Gastroesophageal sphincter (tissue), 4 donors: ENCODE data around the gene KRT2. TPM values are rescaled to one million over a fixed set of nuclear protein-coding genes. Genes with fewer than 3 reads are reported as not detected.

Source experiments
- ATAC-seq: fragments of 150-250 bp; one replicate; pipeline ENCODE4 v1.9.1; 2016; ENCODE audit warnings: mild to moderate bottlenecking, moderate library complexity
- H3K27ac ChIP-seq, 4 donors: fragments of 200-600 bp; sonication (generic) in 3 of 4; 1 replicate in 3 of 4; 2 replicates in 1 of 4; pipeline ENCODE4 v1.5.1; 2016 to 2019
- H3K27me3 ChIP-seq: fragments of 200-600 bp; sonication (generic); one replicate; pipeline ENCODE4 v1.5.1; 2019
- H3K36me3 ChIP-seq, 2 donors: fragments of 200-600 bp; sonication (generic); one replicate each; pipeline ENCODE4 v1.5.1; 2019; ENCODE audit warnings: control low read depth in 1 of 2
- H3K4me1 ChIP-seq, 3 donors: fragments of 200-600 bp; sonication (generic); 1 replicate in 2 of 3; 2 replicates in 1 of 3; pipeline ENCODE4 v1.5.1; 2016 to 2019; ENCODE audit warnings: control low read depth in 2 of 3
- H3K4me3 ChIP-seq, 2 donors: fragments of 200-600 bp; sonication (generic); one replicate each; pipeline ENCODE4 v1.5.1; 2019; ENCODE audit warnings: mild to moderate bottlenecking in 1 of 2, moderate library complexity in 1 of 2
- H3K9me3 ChIP-seq, 3 donors: fragments of 200-600 bp; sonication (generic); one replicate each; pipeline ENCODE4 v1.5.1; 2017 to 2019; ENCODE audit warnings: control low read depth in 2 of 3
- EP300 ChIP-seq: sonication (generic); formaldehyde crosslinking; IDR thresholded peaks from one replicate; pipeline ENCODE4 v1.6.1; 2017; ENCODE audit warnings: antibody characterized with exemption, mild to moderate bottlenecking
- POLR2A ChIP-seq, 2 donors: fragments of 450-650 bp; IDR thresholded peaks; one replicate each; pipeline ENCODE4 v1.6.1; 2017; ENCODE audit warnings: antibody characterized with exemption in 2 of 2, mild to moderate bottlenecking in 2 of 2, moderate library complexity in 1 of 2
- POLR2AphosphoS5 ChIP-seq: sonication (generic); formaldehyde crosslinking; IDR thresholded peaks from one replicate; pipeline ENCODE4 v1.6.1; 2017; ENCODE audit warnings: antibody characterized with exemption
- WGBS, 2 donors: methylation state at CpG; one replicate each; pipeline ENCODE4 v1.1.5; 2018; ENCODE audit warnings: low coverage in 1 of 2; 5-methylcytosine and 5-hydroxymethylcytosine counted together
- total RNA-seq, 4 donors: library from RNA; depleted of rRNA; stranded (reverse); fragments of >200 nt; gene quantifications; one replicate each; pipeline ENCODE4 v1.1.0, GENCODE V29; 2016
- TF ChIP-seq, protein P1 (sequence below), 4 experiments: fragments of 200-600 bp in 2 of 4; fragments of 450-650 bp in 2 of 4; sonication (generic) in 1 of 4; IDR thresholded peaks; one replicate each; pipeline ENCODE4 v1.5.1; 2017 to 2019; ENCODE audit warnings: antibody characterized with exemption in 4 of 4, mild to moderate bottlenecking in 2 of 4, moderate library complexity in 2 of 4

Gene KRT2
- total RNA-seq, 4 donors from 2014 or later = not detected

DNA sequence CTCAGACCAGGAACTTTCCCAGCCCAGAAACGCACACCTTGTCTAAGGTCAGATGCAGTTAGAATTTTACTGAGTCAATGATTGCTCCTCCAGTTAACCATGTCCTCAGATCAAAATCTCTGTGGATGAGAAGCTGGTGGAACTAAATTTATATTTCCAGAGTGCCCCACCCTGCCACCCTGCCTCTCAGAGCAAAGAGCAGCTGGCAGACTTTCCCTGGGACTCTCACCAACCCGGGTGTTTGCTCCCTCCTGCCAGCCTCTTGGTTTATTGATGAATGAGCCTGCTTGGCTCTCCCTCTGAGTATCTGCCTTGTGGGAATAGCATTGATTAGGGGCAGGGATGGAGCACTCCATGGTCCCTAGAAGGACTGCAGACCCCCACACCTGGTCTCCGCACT is 34.1 kb upstream of the KRT2 start:
- H3K4me3 ChIP-seq = no peak overlapping the region
- H3K27ac ChIP-seq = no peak overlapping the region
- peaks cover 0 to 10% (median 5%) of the 10 kb centered on the region in 3 donors for H3K4me1 ChIP-seq
- no peaks in the 10 kb centered on the region for H3K9me3 ChIP-seq
- ATAC-seq = no peak
- H3K36me3 ChIP-seq = no peaks in the 10 kb centered on the region
- peaks cover 60% of the 10 kb centered on the region for H3K27me3 ChIP-seq
- WGBS, 2 donors = 56 to 100% methylated on average over 1 to 2 of the region's 3 CpGs
- no peak for TF ChIP-seq POLR2A (IDR thresholded peaks at IDR 0.05)
- TF ChIP-seq, protein P1, sequence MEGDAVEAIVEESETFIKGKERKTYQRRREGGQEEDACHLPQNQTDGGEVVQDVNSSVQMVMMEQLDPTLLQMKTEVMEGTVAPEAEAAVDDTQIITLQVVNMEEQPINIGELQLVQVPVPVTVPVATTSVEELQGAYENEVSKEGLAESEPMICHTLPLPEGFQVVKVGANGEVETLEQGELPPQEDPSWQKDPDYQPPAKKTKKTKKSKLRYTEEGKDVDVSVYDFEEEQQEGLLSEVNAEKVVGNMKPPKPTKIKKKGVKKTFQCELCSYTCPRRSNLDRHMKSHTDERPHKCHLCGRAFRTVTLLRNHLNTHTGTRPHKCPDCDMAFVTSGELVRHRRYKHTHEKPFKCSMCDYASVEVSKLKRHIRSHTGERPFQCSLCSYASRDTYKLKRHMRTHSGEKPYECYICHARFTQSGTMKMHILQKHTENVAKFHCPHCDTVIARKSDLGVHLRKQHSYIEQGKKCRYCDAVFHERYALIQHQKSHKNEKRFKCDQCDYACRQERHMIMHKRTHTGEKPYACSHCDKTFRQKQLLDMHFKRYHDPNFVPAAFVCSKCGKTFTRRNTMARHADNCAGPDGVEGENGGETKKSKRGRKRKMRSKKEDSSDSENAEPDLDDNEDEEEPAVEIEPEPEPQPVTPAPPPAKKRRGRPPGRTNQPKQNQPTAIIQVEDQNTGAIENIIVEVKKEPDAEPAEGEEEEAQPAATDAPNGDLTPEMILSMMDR (IDR thresholded peaks at IDR 0.05) = no peak
- no peak for TF ChIP-seq POLR2AphosphoS5
- no peak for TF ChIP-seq EP300

DNA sequence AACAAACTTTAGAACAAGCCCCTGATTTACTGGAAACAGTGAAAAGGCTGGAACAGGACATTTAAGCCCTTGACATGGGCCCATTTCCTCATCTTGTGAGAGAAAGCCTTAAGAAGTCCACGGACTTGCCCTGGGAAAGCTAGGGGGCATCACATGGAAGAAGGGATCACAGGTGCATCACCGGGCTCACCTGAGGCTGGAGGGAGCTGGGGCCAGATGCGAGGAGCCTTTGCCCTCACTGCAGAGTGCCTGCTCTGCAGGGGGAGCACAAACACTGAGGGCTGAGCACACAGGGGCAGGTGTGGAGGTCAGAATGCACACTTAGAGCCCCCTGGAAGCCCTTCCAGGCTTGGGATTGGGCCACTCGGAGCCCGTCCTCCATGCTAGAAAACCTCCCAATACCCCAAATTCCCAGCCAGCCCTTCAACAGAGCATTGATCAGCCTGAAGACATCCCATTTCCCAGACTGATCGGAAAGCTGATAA is 33.4 kb upstream of the KRT2 start:
- WGBS, 2 donors = no CpG with 5 or more reads among the region's 6 CpGs
- no peak for TF ChIP-seq EP300
- TF ChIP-seq POLR2A (IDR thresholded peaks at IDR 0.05) = no peak
- no peak for TF ChIP-seq POLR2AphosphoS5
- TF ChIP-seq, protein P1 (IDR thresholded peaks at IDR 0.05) = no peak
- H3K4me3 ChIP-seq = no peak overlapping the region
- no peak overlapping the region for H3K27ac ChIP-seq
- ATAC-seq = no peak
- peaks cover 57% of the 10 kb centered on the region for H3K27me3 ChIP-seq
- no peaks in the 10 kb centered on the region for H3K9me3 ChIP-seq
- peaks cover 0 to 4% (median 0%) of the 10 kb centered on the region in 3 donors for H3K4me1 ChIP-seq
- no peaks in the 10 kb centered on the region for H3K36me3 ChIP-seq

DNA sequence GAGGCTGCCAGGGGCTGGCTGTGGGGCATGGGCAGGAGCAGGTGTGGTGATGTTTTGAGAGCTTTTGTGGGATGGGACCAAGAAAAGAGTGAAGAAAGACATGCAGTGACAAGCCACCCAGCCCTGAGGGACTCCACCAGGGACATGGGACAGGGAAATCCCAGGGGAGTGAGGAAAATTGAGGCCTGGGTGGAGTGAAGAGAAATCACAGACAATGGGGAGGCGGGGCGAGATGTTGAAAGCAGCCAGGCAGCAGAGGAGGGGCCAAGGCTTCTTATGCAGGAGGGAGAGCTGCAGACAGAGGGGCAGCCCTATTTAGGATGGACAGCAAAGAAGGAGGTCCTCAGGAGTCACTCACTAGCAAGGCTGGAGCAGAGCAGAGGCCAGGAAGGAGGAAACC is 32.4 kb upstream of the KRT2 start:
- no peak overlapping the region for H3K27ac ChIP-seq
- H3K27me3 ChIP-seq = peaks cover 53% of the 10 kb centered on the region
- no peaks in the 10 kb centered on the region for H3K9me3 ChIP-seq
- TF ChIP-seq POLR2A (IDR thresholded peaks at IDR 0.05) = no peak
- no peak for TF ChIP-seq EP300
- TF ChIP-seq, protein P1 (IDR thresholded peaks at IDR 0.05) = no peak
- TF ChIP-seq POLR2AphosphoS5 = no peak
- H3K4me3 ChIP-seq = no peak overlapping the region
- no peak for ATAC-seq
- no peaks in the 10 kb centered on the region for H3K4me1 ChIP-seq
- H3K36me3 ChIP-seq = no peaks in the 10 kb centered on the region
- WGBS, 2 donors = 57 to 85% methylated on average over 2 of the region's 2 CpGs

DNA sequence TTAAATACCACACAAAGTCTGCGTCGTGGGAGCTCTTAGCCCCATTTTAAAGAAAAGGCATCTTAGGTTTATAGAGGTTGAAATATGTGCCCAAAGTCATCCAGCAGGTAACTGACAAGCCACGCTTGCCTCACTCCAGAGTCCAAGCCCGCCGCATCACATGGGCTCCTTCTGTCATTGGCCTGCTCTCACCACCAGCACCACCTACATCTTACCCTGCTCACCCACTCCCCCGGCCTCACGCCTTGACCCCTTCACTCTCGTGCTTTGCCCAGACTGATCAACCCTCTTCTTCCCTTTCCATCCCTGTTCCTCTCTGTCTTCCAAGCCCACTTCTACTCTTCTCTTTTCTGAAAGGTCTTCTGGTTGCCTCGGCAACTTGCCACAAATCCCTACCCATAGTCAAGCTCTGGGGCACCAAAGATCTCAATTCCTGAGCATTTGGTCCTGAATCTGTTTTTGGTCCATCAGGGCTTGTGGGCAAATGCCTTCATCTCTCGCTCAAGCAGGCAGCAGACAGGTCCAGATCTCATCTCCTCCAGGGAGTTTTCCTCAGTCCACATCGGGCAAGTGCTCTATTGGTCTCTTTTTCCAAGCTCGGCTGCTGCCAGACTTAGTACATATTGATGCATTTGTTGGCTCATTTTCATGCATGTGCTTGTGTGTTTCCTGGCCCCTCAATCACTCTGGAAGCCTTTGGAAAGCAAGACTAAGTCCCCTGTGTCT is 31.7 kb upstream of the KRT2 start:
- TF ChIP-seq POLR2AphosphoS5 (no peak), POLR2A (IDR thresholded peaks at IDR 0.05) (no peak), EP300 (no peak)
- TF ChIP-seq, protein P1 (IDR thresholded peaks at IDR 0.05) = no peak
- Histone ChIP-seq H3K27me3 (peaks cover 52% of the 10 kb centered on the region), H3K27ac (no peak overlapping the region), H3K4me1 (no peaks in the 10 kb centered on the region), H3K4me3 (no peak overlapping the region), H3K9me3 (no peaks in the 10 kb centered on the region), H3K36me3 (no peaks in the 10 kb centered on the region)
- no peak for ATAC-seq
- WGBS, 2 donors = 82 to 84% methylated on average over 8 to 11 of the region's 12 CpGs

- peak; percentile 88 for ATAC-seq
- WGBS, 2 donors = 44 to 60% methylated on average over 3 to 4 of the region's 4 CpGs
- no peaks in the 10 kb centered on the region for H3K9me3 ChIP-seq
- H3K4me3 ChIP-seq = no peak overlapping the region
- peak overlapping the region in 1 of 4 donors; percentile 53 for H3K27ac ChIP-seq
- no peaks in the 10 kb centered on the region for H3K4me1 ChIP-seq
- TF ChIP-seq POLR2A (IDR thresholded peaks at IDR 0.05) (no peak), EP300 (no peak), POLR2AphosphoS5 (no peak)
- TF ChIP-seq, protein P1 (IDR thresholded peaks at IDR 0.05) = no peak
- peaks cover 45% of the 10 kb centered on the region for H3K27me3 ChIP-seq
- no peaks in the 10 kb centered on the region for H3K36me3 ChIP-seq
Observed at GRCh38 chr12:52682938-52683574, 31.0 kb upstream of the KRT2 start.
